ENCODE measurements around the gene PLCXD3.

DNA sequence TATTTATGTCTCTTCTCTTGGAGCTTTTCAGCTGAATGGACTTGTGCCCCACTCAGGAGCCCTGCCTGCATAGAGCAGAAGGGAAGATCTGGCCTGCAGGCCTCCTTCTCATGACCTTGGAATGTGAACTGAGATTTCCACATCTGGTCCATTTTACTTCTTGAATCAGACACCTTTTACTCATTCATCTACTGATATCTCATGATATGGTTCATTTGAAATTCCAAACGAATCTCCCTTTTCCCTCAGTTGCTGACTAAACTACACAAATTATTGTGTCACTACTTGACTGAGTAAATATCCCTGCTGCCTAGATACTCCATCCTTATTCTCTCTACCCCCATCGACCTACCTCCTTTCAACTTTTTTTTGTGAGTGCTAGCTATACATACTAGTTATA, 138.7 kb downstream of the PLCXD3 start:
- TF ChIP-seq NFIC (IDR thresholded peaks at IDR 0.05) (no peak), EP300 (IDR thresholded peaks at IDR 0.05; ENCODE audit: borderline replicate concordance) (no peak), YY1 (IDR thresholded peaks at IDR 0.05; ENCODE audit: low read depth) (no peak)
